Measurements from ENCODE around the gene PCSK5. TPM values are rescaled to one million over a fixed set of nuclear protein-coding genes. Genes with fewer than 3 reads are reported as not detected.

Gene PCSK5
- total RNA-seq, 1 experiment from 2014 or later: 6.9 TPM

GRCh38 chr9:75907923-75908322 lies 17.4 kb downstream of the PCSK5 start:
- Histone ChIP-seq H3K27ac (ENCODE audit: low read depth, low read length) (no peak overlapping the region), H3K9ac (ENCODE audit: low read length) (no peak overlapping the region), H3K4me3 (replicated peaks in 1 of 2; ENCODE audit: low read depth in 1 of 2, low read length in 2 of 2) (no peak overlapping the region), H3K4me2 (ENCODE audit: low read length) (no peak overlapping the region), H3K36me3 (ENCODE audit: control insufficient read depth in 1 of 2, insufficient read depth in 2 of 2, low read length in 2 of 2) (no peaks in the 10 kb centered on the region), H3K9me3 (ENCODE audit: control insufficient read depth in 1 of 2, insufficient read depth in 1 of 2, low read depth in 1 of 2, low read length in 2 of 2) (no peaks in the 10 kb centered on the region), H3K4me1 (ENCODE audit: control insufficient read depth in 1 of 2, insufficient read depth in 2 of 2, low read length in 2 of 2) (peaks cover 0 to 19% of the 10 kb centered on the region in 2 experiments; a peak in 2 of 4 replicates), H3K9me2 (ENCODE audit: insufficient read depth) (no peaks in the 10 kb centered on the region), H2AFZ (ENCODE audit: low read depth, low read length, poor library complexity, severe bottlenecking) (no peak overlapping the region), H4K20me1 (ENCODE audit: insufficient read depth) (no peaks in the 10 kb centered on the region), H3K27me3 (ENCODE audit: insufficient read depth, low read length) (no peaks in the 10 kb centered on the region), H3K79me2 (ENCODE audit: insufficient read depth, low read length) (no peaks in the 10 kb centered on the region)
- intact Hi-C loops (cut with micrococcal nuclease): no loop called here
- ChIA-PET CTCF (no interaction called here), RAD21 (ENCODE audit: low non-redundant PET in 1 of 2, low total read pairs in 2 of 2, uncharacterized antibody in 2 of 2, unreplicated experiment in 2 of 2) (no interaction called here), POLR2A (no interaction called here)
- TF ChIP-seq POLR2AphosphoS5 (IDR thresholded peaks at IDR 0.05; ENCODE audit: low read depth, low read length) (no peak), EGR1 (IDR thresholded peaks at IDR 0.05; ENCODE audit: low read depth) (no peak), RAD21 (IDR thresholded peaks at IDR 0.05; ENCODE audit: low read depth) (no peak), POLR2A (IDR thresholded peaks at IDR 0.05; ENCODE audit: borderline replicate concordance, extremely low read depth, insufficient read depth, insufficient read length) (no peak), CBX3 (IDR thresholded peaks at IDR 0.05; ENCODE audit: low read depth) (no peak), ATF3 (IDR thresholded peaks at IDR 0.05) (no peak), REST (IDR thresholded peaks at IDR 0.05; ENCODE audit: low read depth) (no peak), ZNF274 (IDR thresholded peaks at IDR 0.05; ENCODE audit: low read depth, low read length) (no peak), TCF7L2 (IDR thresholded peaks at IDR 0.05; ENCODE audit: borderline replicate concordance, extremely low read depth, insufficient read depth, insufficient read length) (no peak), JUND (IDR thresholded peaks at IDR 0.05) (no peak), FOSL1 (IDR thresholded peaks at IDR 0.05; ENCODE audit: low read depth) (no peak), SRF (IDR thresholded peaks at IDR 0.05; ENCODE audit: low read depth) (no peak), SIN3A (IDR thresholded peaks at IDR 0.05; ENCODE audit: low read depth) (no peak), ZFX (IDR thresholded peaks at IDR 0.05) (no peak), EZH2phosphoT487 (IDR thresholded peaks at IDR 0.05; ENCODE audit: borderline replicate concordance) (no peak), MAX (IDR thresholded peaks at IDR 0.05) (no peak), YY1 (IDR thresholded peaks at IDR 0.05; ENCODE audit: extremely low read depth, insufficient replicate concordance, low read depth, low read length) (no peak), CEBPB (IDR thresholded peaks at IDR 0.05; ENCODE audit: low read depth) (no peak)
- no peak for DNase-seq (ENCODE audit: low read depth, low spot score)
- no peak for ATAC-seq
- no TSS peak for BruUV-seq (replicated peaks)
